ENCODE results near the gene CATSPER2.
"Not testable (repeated sequence)": the region's sequence is repeated elsewhere in the genome, so short reads cannot be mapped to it uniquely, and the experiment has no call there.

CATSPER2 gene

GRCh38 chr15:43592841-43593240 lies 55.8 kb downstream of the CATSPER2 start:
- DNase-seq, result not testable (repeated sequence)

GRCh38 chr15:43589778-43590466 lies 58.7 kb downstream of the CATSPER2 start, which contains the start of gene PPIP5K1:
Gene PPIP5K1, minus strand, starts transcription at chr15:43590208. Its CDS starts 5,704 bp downstream, at chr15:43584504.
- DNase-seq, result not testable (repeated sequence)
